ENCODE results near the gene NEDD4L.
"Not testable (repeated sequence)": the region's sequence is repeated elsewhere in the genome, so short reads cannot be mapped to it uniquely, and the experiment has no call there.

The NEDD4L gene

DNA sequence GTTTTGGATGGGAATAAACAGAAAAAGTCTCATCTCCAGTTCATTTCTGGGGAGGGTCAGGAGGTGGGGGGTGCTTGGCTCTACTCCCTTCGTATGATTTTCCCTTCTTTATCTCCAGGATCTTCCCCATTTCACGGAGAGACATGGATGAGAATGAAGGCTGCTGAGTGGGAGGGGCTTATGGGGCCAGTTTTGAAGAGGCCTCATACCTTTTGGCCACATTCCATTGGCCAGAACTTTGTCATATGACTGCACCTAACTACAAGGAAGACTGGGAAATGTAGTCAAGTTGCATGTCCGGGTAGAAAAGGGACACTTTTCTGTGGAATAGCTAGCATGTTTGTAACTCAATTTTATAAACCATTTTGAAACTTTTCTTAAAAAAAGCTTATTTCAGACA is 117.6 kb downstream of the NEDD4L start:
- DNase-seq, result no peak

DNA sequence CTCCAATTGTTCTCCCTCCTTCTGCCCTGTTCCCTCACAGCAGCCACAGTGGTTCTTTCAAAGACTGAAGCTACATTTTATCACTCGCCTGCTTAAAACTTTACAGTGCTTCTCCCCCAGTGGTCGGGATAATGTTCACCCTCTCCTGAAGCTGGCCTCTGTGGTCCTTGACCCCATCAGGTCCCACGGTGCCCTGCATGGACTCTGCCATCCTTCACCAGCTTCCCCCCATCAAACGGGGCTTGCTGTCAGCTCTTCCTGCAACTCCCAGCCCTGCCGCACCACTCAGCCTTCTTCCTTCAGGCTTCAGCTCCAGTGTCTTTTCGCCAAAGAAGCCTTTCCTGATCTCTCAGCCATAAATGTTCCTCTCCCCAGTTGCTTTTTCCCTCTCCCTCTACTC is 118.1 kb downstream of the NEDD4L start:
- DNase-seq, result no peak

DNA sequence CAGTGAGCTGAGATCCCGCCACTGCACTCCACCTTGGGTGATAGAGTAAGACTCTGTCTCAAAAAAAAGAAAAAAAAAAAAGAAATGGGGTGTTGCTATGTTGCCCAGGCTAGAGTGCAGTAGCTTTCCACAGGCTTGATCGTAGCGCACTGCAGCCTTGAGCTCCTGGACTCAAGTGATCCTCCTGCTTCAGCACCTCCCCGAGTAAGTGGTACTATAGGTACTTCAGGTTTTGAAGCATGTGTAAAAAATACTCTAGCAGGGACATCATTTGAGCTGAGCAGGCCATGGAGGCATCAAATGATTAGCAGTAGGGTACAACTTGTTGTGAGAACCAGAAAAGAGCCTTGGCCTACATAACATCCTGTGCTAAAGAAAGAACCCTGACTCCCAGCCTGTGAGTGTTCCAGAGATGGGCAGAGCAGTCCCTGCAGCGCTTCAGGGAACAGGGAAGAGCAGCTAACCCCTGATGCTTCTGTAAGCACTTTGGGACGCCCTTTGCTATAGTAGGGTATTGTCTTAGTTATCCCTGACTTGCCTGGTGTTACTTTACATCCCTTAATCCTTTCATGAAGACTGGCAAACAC is 119.1 kb downstream of the NEDD4L start:
- no peak for DNase-seq

DNA sequence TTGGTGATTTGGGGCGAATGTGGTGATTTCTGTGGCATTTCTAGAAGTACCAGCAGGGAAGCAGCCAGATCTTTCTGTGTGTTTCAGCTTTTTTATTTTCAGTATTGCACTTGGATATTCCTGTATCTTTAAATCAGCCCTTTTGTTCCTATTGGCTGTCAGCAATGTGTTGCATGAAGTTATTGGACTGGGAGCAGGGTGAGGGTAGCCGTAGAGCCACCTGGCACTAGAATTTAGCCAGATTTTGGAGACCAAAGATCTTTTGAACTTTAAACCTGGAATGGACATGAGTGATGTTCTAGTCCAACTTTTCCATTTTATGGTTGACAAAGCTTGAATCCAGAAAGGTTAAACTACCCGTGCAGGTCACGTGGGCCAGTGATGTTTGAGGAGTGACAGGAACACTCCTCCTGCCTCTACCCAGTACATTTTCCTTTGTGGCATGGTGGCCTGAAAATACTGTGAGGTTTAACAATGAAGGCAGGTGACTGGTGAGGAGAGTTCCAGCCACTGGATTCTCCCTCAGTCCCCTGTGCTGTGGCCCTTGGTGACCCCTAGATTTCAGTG is 122.3 kb downstream of the NEDD4L start:
- no peak for DNase-seq

DNA sequence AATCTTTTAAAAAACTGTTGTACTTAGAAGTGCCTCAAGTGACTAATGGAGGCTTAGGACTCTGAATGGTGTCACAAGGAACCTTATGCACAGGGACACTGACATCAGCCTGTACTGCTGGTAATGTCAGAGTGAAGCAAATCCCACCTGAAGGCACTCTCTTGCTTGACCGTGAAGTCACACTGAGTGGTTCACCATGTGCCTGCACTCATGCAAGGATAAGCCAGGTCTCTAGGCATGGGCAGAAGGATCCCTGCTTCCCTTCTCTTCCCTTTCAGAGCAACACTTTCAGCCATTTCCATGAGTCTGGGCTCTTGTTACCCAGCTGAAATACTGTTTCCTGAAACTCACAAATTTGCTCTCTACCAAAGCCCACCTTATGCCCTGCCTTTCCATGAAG is 123.0 kb downstream of the NEDD4L start:
- no peak for DNase-seq

DNA sequence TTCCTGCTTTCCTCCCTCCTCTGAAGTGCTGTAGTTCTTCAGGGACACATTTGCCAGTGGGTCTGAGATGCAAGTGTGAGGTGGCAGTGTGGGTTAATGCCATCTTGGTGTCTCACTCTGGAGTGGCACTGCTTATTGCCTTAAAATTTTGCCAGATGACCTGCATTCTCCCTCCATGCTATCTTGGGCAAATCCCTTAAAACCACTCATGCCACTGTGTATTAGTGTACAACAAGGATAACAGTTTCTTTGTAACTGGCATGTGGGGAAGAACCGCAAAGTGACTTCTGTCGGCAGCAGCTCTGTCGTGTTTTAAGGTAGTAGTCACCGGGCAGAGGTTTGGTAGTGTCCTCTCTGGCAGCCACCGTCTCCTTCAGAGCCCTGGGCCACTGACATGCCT is 124.2 kb downstream of the NEDD4L start:
- DNase-seq, result no peak

DNA sequence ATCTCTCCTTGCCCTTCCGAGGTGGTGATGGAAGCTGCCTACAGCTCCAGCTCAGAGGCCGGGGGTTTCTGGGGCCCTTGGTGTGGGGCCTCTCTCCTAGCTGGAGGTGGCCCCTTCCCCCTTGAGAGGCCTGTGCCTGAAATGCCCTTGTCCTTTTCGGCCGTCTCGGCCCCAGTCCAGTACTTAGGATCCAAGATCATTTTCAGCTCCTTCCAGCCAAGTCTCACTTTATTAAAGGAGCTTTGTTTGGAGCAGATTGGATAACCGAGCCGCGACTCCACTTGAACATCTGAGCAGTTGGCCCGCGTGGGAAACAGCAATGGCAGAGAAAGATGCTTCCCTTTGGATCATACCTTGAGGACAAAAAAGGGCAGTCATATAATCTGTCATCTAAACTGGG is 125.0 kb downstream of the NEDD4L start:
- no peak for DNase-seq

DNA sequence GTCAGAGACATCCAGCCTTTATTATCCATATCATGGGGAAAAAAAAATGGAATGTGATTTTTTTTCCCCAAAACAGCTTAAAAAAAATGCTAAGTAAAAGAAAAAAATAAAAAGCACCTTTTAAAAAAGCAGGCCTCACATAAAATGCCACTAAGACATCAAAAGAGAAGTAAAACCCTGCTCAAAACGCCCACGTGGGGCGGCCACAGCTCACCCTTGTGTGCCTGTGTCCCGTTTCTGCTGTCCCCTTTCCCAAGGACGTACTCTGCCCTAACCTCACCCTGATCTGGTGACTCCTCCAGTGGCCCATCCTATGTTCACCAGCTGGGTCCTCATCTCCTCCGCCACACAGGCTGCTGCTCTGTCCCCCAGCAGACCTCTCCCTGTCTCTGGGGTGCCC is 125.4 kb downstream of the NEDD4L start:
- DNase-seq, result no peak

DNA sequence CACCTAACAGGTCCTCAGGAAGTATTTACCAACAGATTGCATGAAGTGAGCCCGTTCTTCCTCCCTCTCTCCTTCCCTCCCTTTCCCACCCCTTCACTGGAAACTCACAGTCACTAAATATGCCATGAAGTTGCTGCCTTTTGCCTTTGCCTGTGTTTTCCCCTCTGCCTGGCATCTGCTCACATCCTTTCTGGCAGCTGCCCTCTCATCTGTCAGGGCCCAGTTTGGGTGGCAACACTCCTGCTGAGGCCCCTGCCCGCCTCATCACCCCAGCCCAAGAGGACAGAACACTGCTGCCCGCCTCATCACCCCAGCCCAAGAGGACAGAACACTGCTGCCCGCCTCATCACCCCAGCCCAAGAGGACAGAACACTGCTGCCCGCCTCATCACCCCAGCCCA is 126.0 kb downstream of the NEDD4L start:
- not testable (repeated sequence) for DNase-seq

DNA sequence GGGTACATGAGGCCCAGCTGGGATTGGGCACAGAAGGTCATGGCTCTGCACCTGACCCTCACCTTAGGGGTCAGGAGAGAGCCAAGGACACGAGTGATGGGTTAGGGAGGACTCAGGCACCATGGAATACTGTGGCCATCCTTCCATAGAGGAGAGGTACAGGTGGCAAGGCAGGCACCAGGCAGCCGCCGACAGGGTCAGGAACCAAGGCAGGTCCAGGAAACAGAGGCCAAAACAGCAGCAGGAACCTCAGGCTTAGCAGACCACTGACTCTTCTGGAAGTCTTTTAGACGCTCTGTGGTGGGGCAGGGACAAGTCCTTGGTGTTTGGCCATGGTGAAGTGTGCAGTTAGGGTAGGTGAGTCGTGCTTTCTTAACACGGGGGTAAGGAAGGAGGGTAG is 128.0 kb downstream of the NEDD4L start:
- no peak for DNase-seq

DNA sequence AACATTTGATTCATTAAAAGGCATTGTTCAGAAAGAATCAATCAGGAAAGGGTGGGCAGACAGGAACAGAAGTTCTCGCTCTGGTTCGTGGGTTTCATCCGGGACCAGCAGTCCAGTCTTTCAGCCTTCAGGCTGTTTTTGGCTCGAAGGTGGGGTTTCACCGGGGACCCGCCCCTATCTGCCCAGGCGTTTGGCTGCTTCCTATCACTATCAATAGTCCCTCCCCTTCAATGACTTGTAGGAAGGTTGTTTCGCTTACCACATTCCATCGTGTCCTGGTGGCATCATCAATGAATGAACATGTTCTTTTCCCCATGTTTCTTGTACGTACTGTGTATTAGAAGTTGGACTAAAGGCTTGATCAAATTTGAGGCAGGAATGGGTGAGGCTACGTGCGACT is 130.3 kb downstream of the NEDD4L start:
- no peak for DNase-seq

DNA sequence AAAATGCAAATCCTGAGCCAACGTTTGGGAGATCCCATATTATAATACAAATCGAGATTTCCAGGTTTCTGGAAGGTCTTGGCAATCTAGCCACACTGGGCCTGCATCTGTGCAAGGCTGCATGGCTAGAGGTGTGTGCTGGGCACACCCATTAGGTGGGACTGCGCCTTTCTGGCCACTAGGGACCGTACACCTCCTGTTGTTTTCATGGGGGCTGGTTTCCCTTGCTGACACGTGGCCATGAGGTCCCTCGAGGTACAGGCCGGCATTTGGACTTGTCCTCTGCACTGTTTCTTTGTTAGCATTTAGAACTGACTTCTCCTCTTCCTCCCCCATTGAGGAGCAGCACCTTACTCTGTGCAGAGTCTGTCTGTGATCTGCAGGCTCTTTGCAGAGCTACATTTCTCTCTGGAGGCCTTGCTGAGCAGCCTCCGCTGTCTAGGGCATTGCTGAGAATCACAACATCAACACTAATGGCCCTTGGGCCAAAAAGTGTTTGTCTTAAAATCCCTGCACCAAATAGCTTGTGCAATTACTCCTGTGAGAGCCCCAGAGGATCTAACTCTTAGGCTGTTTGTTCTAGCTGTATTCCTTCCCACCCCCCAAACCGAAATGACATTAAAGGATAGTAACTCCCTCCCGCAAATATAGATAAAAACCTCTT is 131.2 kb downstream of the NEDD4L start:
- no peak for DNase-seq

DNA sequence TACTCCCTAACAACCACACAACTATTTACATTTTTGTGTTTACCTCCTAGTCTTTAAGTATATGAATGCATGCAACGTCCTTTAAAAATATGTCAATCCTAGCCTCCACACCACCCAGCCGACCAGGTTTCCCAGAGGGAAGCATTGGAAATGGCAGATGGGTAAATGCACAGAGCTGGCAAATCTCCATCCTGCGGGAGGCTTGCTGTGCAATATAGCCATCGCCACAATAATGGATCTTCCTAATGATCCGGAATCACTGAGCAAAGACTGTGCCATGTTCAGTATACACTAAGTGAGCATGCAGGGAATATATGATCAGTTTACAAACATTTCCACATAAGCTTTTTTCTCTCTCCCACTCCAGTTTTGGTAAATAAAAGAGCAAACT is 131.8 kb downstream of the NEDD4L start:
- DNase-seq, result no peak

DNA sequence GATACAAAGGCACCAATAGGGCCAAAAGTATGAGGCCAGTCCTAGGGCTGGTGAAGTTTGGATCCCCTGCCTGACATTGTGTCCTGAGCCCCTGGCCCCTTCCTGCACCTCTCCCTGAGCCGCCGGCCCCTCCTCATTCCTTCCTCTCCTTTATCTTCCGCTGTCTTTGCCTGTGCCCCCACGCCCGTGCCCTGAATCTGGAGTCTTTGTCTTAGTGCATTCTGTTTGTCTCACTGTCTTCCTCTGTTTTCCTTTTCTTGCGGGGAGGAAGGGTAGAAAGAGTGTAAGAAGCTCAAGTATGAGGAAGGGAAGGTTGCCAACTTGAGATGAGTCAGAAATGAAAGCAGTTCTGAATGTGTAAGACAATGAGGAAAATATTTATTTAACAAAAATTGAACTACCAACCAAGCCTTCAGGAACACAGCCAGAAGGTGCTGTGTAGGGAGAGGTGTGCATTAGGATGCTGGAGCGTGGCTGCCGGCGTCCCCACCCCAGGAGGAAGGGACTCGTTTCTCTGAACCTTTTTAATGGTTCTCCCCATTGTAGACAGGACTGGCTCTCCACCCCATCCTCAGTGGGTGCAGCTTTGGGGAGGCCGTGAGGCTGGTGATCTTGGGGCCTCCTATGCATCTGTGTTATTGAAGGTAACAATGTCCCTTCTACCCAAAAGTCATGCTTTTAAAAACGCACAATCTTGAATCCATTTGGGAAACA is 133.1 kb downstream of the NEDD4L start:
- no peak for DNase-seq

DNA sequence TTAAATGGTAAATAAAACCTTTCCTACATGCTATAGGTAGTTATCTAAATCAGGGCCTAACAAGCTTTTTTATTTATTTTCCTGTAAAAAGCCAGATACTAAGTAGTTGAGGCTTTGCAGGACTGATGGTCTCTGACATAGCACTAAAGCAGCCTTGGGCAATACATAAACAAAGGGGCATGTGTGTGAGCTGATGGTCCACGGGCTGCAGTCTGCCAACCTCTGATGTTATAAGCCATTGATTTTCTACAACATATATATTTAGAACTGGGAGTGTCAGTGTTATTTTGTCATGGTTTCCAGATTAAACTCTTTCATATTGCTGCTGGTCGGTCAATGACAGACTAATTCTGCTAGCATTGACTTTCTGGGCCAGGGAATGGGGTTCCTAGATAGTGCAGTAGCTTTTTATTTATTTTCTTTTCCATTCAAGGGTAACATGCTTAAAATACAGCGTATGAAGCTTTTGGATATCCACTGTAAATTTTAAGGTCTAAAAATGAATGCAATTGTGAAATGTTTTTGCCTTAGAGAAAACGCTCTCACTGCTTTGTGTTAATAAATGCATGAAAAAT is 134.0 kb downstream of the NEDD4L start:
- DNase-seq, result no peak

DNA sequence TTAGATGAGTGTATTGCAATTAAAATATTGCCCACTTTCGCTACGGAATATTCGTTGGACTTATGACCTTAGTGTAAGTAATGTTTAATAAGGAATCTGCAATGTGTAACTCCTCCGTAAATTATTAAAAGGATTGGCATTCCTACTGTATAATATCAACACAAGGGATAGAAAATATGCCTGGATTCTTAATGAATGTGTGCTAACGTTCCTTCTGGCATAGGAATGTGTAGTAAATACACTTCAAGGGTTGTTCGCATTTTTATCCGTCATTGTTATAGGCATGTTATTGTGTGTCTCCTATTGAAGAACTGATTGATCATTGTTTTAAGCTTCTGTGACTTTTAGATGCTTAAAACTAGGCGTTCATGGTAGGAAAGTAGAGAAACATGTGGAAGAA is 134.5 kb downstream of the NEDD4L start:
- DNase-seq, result no peak

DNA sequence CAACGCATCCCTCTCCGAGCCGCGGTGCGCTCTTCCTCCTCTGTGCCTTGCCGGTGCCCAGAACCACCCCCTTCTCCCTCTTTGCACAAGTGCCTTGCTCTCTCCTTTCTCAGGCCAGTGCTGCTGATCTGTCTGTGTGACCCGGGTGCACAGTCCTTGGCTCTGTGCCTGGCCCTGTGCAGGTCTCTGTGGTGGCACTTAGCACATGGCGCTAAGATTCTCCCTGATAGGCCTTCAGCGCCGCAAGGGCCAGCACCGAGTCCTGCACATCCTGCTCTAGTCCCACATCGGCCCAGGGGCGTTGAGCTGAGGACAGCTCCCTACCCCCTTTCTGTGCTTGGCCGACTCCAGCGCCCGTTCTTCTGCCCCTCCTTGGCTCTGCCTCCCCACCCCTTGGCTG is 136.1 kb downstream of the NEDD4L start:
- DNase-seq, result no peak

DNA sequence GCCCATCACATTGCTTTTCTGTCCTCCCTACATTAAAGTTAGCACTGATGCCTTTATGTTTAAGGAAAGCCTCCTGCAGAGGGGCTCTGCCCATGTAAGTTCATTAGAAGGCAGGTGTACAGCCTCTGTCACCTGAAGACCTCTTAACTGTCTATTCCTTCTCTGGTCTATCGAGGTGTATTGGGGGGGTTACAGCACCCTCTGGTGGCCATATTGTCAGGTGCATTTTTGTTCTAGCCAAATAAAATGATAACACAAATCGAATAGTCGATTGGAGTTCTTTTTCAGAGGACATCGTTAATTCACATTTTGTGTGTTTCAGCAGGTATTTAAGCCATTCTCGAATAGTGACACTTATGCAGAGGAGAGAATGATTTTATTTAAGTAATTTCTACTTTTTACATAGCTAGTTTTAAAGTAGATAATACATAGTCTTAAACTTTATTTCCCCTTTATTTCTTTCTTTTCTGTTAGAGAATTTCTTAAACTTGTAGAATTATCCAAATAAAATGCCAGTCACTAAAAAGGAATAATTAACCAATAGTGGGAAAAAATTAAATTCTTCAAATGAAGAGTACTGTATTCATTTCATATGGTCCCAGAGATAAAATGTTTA is 136.8 kb downstream of the NEDD4L start:
- DNase-seq, result peak; percentile 11 to 38 (median 26)

DNA sequence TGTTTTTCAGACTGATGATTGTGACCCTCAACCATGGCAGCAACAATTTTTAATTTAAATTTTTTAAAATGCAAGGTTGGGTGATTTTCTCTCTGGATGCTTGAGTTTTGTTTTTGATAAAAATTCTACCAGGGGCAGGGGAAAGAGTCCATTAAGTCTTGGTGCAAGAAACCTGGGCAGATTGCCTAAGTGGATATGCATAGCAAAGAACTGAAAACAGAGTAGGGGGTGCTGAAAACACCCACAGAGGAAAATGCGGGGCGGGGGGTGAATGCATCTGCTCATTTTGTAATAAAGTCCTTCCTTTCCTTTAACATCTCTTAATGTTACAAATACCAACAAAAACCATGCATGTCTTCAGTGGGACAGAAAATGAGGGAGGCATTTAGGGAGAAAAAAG is 138.0 kb downstream of the NEDD4L start:
- DNase-seq, result no peak

DNA sequence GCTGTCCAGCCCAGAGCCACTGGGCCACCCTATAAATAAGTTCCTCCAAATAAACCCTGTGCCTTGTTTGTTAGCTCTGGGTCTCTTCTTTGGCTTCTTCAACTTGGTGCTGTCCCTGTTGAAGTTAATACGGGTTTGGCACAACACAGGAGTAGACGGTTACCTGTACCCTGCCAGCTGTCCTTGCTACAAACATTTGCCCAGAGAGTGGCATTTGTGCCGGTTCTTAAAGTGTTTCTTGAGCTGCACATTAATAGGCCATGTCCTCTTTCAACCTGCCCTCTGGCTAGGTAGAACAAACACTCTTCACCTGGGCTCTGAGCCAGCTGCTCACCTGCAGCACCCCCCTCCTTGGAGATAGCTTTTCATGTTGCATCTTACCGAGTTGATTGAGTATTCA is 139.2 kb downstream of the NEDD4L start:
- no peak for DNase-seq

DNA sequence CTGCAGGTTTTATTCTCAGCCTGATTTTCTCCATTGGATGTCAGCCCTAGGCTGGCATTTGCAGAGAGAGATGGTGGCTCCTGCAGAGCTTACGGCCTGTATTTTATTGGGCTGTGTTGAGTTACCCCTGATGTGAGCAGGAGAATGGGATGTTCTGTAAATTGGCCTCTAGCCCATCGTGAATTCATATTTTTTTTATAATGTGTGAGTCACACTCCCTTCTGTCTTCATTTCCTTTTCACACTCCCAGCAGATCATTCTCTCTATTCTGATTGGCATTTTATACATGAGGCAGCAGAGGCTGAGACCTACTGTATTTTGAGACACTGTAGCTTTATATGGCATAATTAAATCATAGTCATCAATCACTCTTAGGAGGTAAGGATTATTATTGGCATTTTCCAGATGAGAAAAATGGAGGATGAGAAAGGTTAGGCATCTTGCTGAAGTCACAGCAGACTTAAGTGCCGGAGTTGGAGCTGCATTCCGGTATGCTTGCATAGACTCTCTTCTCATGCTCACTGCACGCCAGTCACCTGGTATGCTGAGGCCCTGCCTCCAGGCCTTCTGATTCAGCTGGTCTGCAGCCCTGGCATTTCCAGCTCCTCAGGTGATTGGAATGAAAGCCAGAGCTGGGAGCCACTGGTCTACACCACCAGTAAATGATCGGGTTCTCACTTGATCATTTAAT is 142.4 kb downstream of the NEDD4L start:
- no peak for DNase-seq

DNA sequence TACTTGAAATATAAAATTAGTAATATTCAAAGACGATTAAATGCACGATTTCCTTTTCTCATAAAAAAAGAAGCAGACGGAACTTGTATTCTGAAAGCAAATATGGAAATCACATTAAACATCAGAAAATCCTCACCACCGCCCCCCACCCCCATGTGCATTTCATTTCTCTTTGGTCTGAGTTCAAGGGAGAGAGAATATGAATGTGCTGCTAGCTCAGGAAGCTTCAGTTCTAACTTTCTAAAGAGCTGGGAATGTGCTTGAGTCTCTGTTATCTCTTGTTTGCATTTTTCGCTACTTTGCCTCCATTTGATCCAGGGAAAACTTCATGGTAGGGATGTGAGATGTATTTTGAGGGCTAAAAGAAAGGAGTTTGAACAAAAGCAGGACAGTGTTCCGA is 143.6 kb downstream of the NEDD4L start:
- DNase-seq, result no peak

DNA sequence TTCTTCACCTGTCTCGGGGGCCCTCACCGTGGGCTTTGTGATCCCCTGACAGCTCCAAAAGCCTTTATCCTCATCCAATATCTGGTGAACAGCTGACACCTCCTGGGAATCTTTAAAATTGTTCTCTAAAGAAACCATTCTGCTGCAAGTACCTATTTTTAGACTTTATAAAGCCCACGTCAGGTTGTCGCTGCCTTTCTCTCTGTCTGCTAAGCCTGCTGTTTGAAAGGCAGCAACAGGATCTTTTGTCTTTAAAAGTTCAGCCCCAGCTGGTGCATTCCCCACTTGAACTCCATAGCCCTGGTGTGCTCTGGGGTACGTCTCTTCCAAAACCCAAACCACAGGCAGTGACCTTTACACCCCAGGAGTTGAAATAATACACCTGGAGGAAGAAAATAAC is 145.0 kb downstream of the NEDD4L start:
- DNase-seq, result no peak

All from activated CD4-positive, CD25-positive, alpha-beta regulatory T cell (primary cell).